OCI-LY1 (cell line): Measurements from ENCODE around the gene PCNT.

Source experiments
- H2AFZ ChIP-seq: fragments of 200-600 bp; sonication (generic), shearing (Covaris generic); 2 replicates; pipeline ENCODE4 v1.6.0; 2014; ENCODE audit warnings: antibody characterized with exemption, mild to moderate bottlenecking, low read length
- H3F3A ChIP-seq: fragments of 200-600 bp; sonication (generic), shearing (Covaris generic); 2 replicates; pipeline ENCODE4 v1.6.0; 2014; ENCODE audit warnings: mild to moderate bottlenecking, antibody characterized with exemption, low read length, moderate library complexity; ENCODE audit not compliant: insufficient read depth
- H3K27ac ChIP-seq: fragments of 200-600 bp; sonication (generic); 2 replicates; pipeline ENCODE4 v1.5.1; 2014; ENCODE audit warnings: low read length, mixed run types, mild to moderate bottlenecking, low read depth; ENCODE audit not compliant: poor library complexity, severe bottlenecking
- H3K27me3 ChIP-seq: fragments of 200-600 bp; sonication (generic); 2 replicates; pipeline ENCODE4 v1.6.0; 2014; ENCODE audit warnings: antibody characterized with exemption, mild to moderate bottlenecking, low read length, moderate library complexity; ENCODE audit not compliant: insufficient read depth
- H3K36me3 ChIP-seq: fragments of 200-600 bp; sonication (generic); 2 replicates; pipeline ENCODE4 v1.6.1; 2014; ENCODE audit warnings: mild to moderate bottlenecking, antibody characterized with exemption, low read length, moderate library complexity, mixed read lengths; ENCODE audit not compliant: insufficient read depth
- H3K4me1 ChIP-seq: fragments of 200-600 bp; sonication (generic); 2 replicates; pipeline ENCODE4 v1.5.1; 2014; ENCODE audit warnings: mild to moderate bottlenecking, low read length, moderate library complexity; ENCODE audit not compliant: insufficient read depth, severe bottlenecking
- H3K4me2 ChIP-seq: fragments of 200-600 bp; sonication (generic), shearing (Covaris generic); 2 replicates; pipeline ENCODE4 v1.6.1; 2014; ENCODE audit warnings: low read length
- H3K4me3 ChIP-seq: fragments of 200-600 bp; sonication (generic); 2 replicates; pipeline ENCODE4 v1.5.1; 2014; ENCODE audit warnings: low read length, low read depth, mild to moderate bottlenecking, mixed read lengths; ENCODE audit not compliant: poor library complexity, severe bottlenecking
- H3K79me2 ChIP-seq: fragments of 200-600 bp; shearing (Covaris generic); 2 replicates; pipeline ENCODE4 v1.6.1; 2016; ENCODE audit warnings: mixed run types, low read length, mixed read lengths; ENCODE audit not compliant: insufficient read depth
- H3K9ac ChIP-seq: fragments of 200-600 bp; sonication (generic), shearing (Covaris generic); 2 replicates; pipeline ENCODE4 v1.6.1; 2014; ENCODE audit warnings: mild to moderate bottlenecking, low read length, mixed read lengths
- H3K9me2 ChIP-seq: fragments of 200-600 bp; sonication (generic), shearing (Covaris generic); 2 replicates; pipeline ENCODE4 v1.6.1; 2014; ENCODE audit warnings: low read depth, mild to moderate bottlenecking, low read length, mixed read lengths
- H3K9me3 ChIP-seq: fragments of 200-600 bp; shearing (Covaris generic); 2 replicates; pipeline ENCODE4 v1.6.1; 2014; ENCODE audit warnings: low read length, mixed read lengths
- H4K20me1 ChIP-seq: fragments of 200-600 bp; sonication (generic), shearing (Covaris generic); 2 replicates; pipeline ENCODE4 v1.6.0; 2016; ENCODE audit warnings: mild to moderate bottlenecking, low read length; ENCODE audit not compliant: insufficient read depth
- CTCF ChIP-seq: fragments of 200-600 bp; sonication (generic), shearing (Covaris generic); IDR thresholded peaks from 2 replicates; pipeline ENCODE4 v1.5.1; 2017; ENCODE audit warnings: mild to moderate bottlenecking, antibody characterized with exemption, low read length, moderate library complexity, mixed read lengths
- EZH2 ChIP-seq: fragments of 200-600 bp; sonication (generic), shearing (Covaris generic); IDR thresholded peaks from 2 replicates; pipeline ENCODE4 v1.8.0; 2017; ENCODE audit warnings: borderline replicate concordance, mixed run types, mild to moderate bottlenecking, antibody characterized with exemption, low read length, moderate library complexity, mixed read lengths

PCNT gene

GRCh38 chr21:46409641-46410406 lies 85.9 kb downstream of the PCNT start:
- Histone ChIP-seq H3K4me1 (no peaks in the 10 kb centered on the region), H3K4me2 (no peak overlapping the region), H3K9me2 (no peaks in the 10 kb centered on the region), H3K27me3 (no peaks in the 10 kb centered on the region), H3K36me3 (peaks cover 46% of the 10 kb centered on the region), H3K9ac (no peak overlapping the region), H3K79me2 (no peaks in the 10 kb centered on the region), H4K20me1 (no peaks in the 10 kb centered on the region), H3K27ac (no peak overlapping the region), H3F3A (no peaks in the 10 kb centered on the region), H3K9me3 (no peaks in the 10 kb centered on the region), H3K4me3 (no peak overlapping the region), H2AFZ (no peak overlapping the region)
- TF ChIP-seq EZH2, result no peak
- TF ChIP-seq CTCF, result no peak

DNA sequence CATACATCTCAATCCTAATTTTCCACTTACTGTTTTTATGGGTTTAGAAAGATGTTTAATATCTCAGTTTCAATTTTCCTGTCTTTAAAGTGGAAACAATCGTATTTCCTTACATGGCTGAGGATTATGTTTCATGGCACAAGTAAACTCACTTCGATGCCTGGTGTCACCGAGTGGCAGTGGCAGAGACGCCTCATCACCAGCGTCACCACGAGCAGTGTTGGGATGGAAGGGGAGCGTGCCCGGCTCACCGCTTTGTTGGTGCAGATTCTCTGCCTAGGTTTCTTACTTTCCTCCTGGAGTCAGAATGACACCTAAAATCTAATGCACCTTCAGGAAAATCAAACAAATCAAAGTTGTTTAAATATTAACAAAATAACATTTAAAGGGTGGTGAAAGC lies 86.6 kb downstream of the PCNT start:
- Histone ChIP-seq H4K20me1 (no peaks in the 10 kb centered on the region), H3K27ac (no peak overlapping the region), H3K9me2 (no peaks in the 10 kb centered on the region), H3K79me2 (no peaks in the 10 kb centered on the region), H2AFZ (no peak overlapping the region), H3K4me1 (no peaks in the 10 kb centered on the region), H3K4me2 (no peak overlapping the region), H3K36me3 (peaks cover 41% of the 10 kb centered on the region; the same call in 1 of the 2 replicates), H3K9ac (no peak overlapping the region), H3K4me3 (no peak overlapping the region), H3K9me3 (no peaks in the 10 kb centered on the region), H3K27me3 (no peaks in the 10 kb centered on the region), H3F3A (no peaks in the 10 kb centered on the region)
- no peak for TF ChIP-seq CTCF
- TF ChIP-seq EZH2, result no peak

DNA sequence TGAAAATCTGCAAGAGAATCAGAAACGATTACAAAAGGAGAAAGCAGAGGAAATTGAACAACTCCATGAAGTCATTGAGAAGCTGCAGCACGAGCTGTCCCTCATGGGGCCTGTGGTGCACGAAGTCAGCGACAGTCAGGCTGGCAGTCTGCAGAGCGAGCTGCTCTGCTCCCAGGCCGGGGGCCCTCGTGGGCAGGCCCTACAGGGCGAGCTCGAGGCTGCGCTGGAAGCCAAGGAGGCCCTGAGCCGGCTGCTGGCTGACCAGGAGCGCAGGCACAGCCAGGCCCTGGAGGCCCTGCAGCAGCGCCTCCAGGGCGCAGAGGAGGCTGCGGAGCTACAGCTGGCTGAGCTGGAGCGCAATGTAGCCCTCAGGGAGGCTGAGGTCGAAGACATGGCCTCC lies 87.3 kb downstream of the PCNT start:
- Histone ChIP-seq H4K20me1 (no peaks in the 10 kb centered on the region), H3K4me3 (no peak overlapping the region), H3K79me2 (no peaks in the 10 kb centered on the region), H3K27me3 (no peaks in the 10 kb centered on the region), H3K9me3 (no peaks in the 10 kb centered on the region), H3K9ac (no peak overlapping the region), H3K9me2 (no peaks in the 10 kb centered on the region), H3K4me2 (no peak overlapping the region), H3F3A (no peaks in the 10 kb centered on the region), H3K4me1 (no peaks in the 10 kb centered on the region), H2AFZ (no peak overlapping the region), H3K27ac (no peak overlapping the region), H3K36me3 (peaks cover 43% of the 10 kb centered on the region; the same call in 1 of the 2 replicates)
- TF ChIP-seq CTCF (no peak), EZH2 (no peak)
